SK-N-SH (cell line): ENCODE results near the gene AK5. TPM values are rescaled to one million over a fixed set of nuclear protein-coding genes. Genes with fewer than 3 reads are reported as not detected.

Experiments
- CTCF ChIA-PET: fragments of 300-600, 350-600 bp; formaldehyde crosslinking; extraction: SDS; loops from one replicate; lab custom pipeline; 2021; lab: Yijun Ruan, JAX
- POLR2A ChIA-PET: fragments of 350-600 bp; sonication (Branson Sonifier 250); formaldehyde crosslinking; extraction: SDS; loops from one replicate; lab custom pipeline; 2020; ENCODE audit warnings: antibody characterized with exemption, inconsistent platforms; lab: Yijun Ruan, JAX
- DNase-seq: peaks from one replicate; pipeline ENCODE4 v3.0.0; 2012
- H2AFZ ChIP-seq: fragments of 200-600 bp; sonication (generic); 2 replicates; pipeline ENCODE4 v1.8.1; 2016; ENCODE audit warnings: antibody characterized with exemption, mild to moderate bottlenecking, low read depth
- H3F3A ChIP-seq: fragments of 200-600 bp; sonication (generic); replicated peaks from 2 replicates; pipeline ENCODE3; 2016; ENCODE audit warnings: antibody characterized with exemption, mild to moderate bottlenecking; ENCODE audit not compliant: insufficient read depth
- H3K27ac ChIP-seq, 2 experiments: fragments of 200-500 bp in 1 of 2; fragments of 200-600 bp in 1 of 2; sonication (Bioruptor generic) in 1 of 2; sonication (generic), shearing (Covaris generic) in 1 of 2; 2 replicates each; pipeline versions ENCODE4 v1.5.1 to v1.6.1; 2014 to 2016; ENCODE audit warnings: low read depth in 2 of 2, inconsistent platforms in 1 of 2, low read length in 1 of 2, mild to moderate bottlenecking in 1 of 2, mixed read lengths in 1 of 2
- H3K27me3 ChIP-seq: fragments of 200-600 bp; sonication (generic), shearing (Covaris generic); 2 replicates; pipeline ENCODE4 v1.6.1; 2016; ENCODE audit warnings: mixed run types; ENCODE audit not compliant: insufficient read depth
- H3K36me3 ChIP-seq, 2 experiments: fragments of 200-500 bp in 1 of 2; fragments of 200-600 bp in 1 of 2; sonication (Bioruptor generic) in 1 of 2; sonication (generic) in 1 of 2; replicated peaks in 1 of 2; 2 replicates each; pipeline versions ENCODE3 to v1.5.1; 2014 to 2016; ENCODE audit warnings: low read length in 1 of 2, mild to moderate bottlenecking in 1 of 2; ENCODE audit not compliant: insufficient read depth in 2 of 2, control insufficient read depth in 1 of 2
- H3K4me1 ChIP-seq, 2 experiments: fragments of 200-500 bp in 1 of 2; fragments of 200-600 bp in 1 of 2; sonication (Bioruptor generic) in 1 of 2; sonication (generic), shearing (Covaris generic) in 1 of 2; 2 replicates each; pipeline versions ENCODE4 v1.5.1 to v1.6.1; 2014 to 2016; ENCODE audit warnings: low read depth in 1 of 2, low read length in 1 of 2, mixed run types in 1 of 2; ENCODE audit not compliant: insufficient read depth in 2 of 2, control insufficient read depth in 1 of 2
- H3K4me2 ChIP-seq: fragments of 200-600 bp; sonication (generic), shearing (Covaris generic); 2 replicates; pipeline ENCODE4 v1.6.1; 2017; ENCODE audit warnings: mixed run types
- H3K4me3 ChIP-seq, 2 experiments: fragments of 200-500 bp in 1 of 2; fragments of 200-600 bp in 1 of 2; sonication (Bioruptor generic) in 1 of 2; sonication (generic), shearing (Covaris generic) in 1 of 2; 2 replicates each; pipeline versions ENCODE4 v1.5.1 to v1.8.1; 2014 to 2016; ENCODE audit warnings: low read depth in 2 of 2, inconsistent platforms in 1 of 2, low read length in 1 of 2, mild to moderate bottlenecking in 1 of 2, mixed read lengths in 1 of 2, moderate library complexity in 1 of 2
- H3K79me2 ChIP-seq: fragments of 200-600 bp; sonication (generic); 2 replicates; pipeline ENCODE4 v1.8.1; 2017; ENCODE audit warnings: mild to moderate bottlenecking; ENCODE audit not compliant: insufficient read depth
- H3K9ac ChIP-seq: fragments of 200-600 bp; sonication (generic); 2 replicates; pipeline ENCODE4 v1.6.1; 2017; ENCODE audit warnings: mixed run types
- H3K9me2 ChIP-seq: fragments of 200-600 bp; sonication (generic); 2 replicates; pipeline ENCODE4 v1.6.1; 2017; ENCODE audit warnings: mixed run types
- H3K9me3 ChIP-seq: fragments of 200-600 bp; sonication (generic); 2 replicates; pipeline ENCODE4 v1.6.1; 2017; ENCODE audit warnings: mixed run types, mild to moderate bottlenecking, moderate library complexity
- H4K20me1 ChIP-seq: fragments of 200-600 bp; sonication (generic); 2 replicates; pipeline ENCODE4 v1.6.1; 2017; ENCODE audit warnings: mild to moderate bottlenecking, mixed run types; ENCODE audit not compliant: insufficient read depth
- CHD2 ChIP-seq: fragments of 150-350 bp; IDR thresholded peaks from 2 replicates; pipeline ENCODE4 v1.6.1; 2018; ENCODE audit warnings: low read length; ENCODE audit not compliant: partially characterized antibody
- ELF1 ChIP-seq: IDR thresholded peaks from 2 replicates; pipeline ENCODE4 v1.4.0; 2012
- EP300 ChIP-seq, 2 experiments: IDR thresholded peaks; 2 replicates each; pipeline versions ENCODE4 v1.4.0 to v1.6.1; 2012; ENCODE audit warnings: borderline replicate concordance in 1 of 2, low read depth in 1 of 2, low read length in 1 of 2
- FOSL2 ChIP-seq: IDR thresholded peaks from 2 replicates; pipeline ENCODE4 v1.4.0; 2012; ENCODE audit warnings: low read depth, mild to moderate bottlenecking, moderate library complexity, borderline replicate concordance
- GABPA ChIP-seq: IDR thresholded peaks from 2 replicates; pipeline ENCODE4 v1.4.0; 2012; ENCODE audit warnings: low read depth, mild to moderate bottlenecking
- GATA2 ChIP-seq: sonication (generic); formaldehyde crosslinking; IDR thresholded peaks from 2 replicates; pipeline ENCODE4 v1.5.0; 2020; ENCODE audit warnings: mild to moderate bottlenecking, missing genetic modification reagents
- JUND ChIP-seq: IDR thresholded peaks from 2 replicates; pipeline ENCODE4 v1.4.0; 2012
- NRF1 ChIP-seq: IDR thresholded peaks from 2 replicates; pipeline ENCODE4 v1.6.1; 2012; ENCODE audit warnings: low read depth, mild to moderate bottlenecking, low read length
- POLR2AphosphoS5 ChIP-seq: IDR thresholded peaks from 2 replicates; pipeline ENCODE4 v1.6.1; 2012; ENCODE audit warnings: low read depth, low read length
- RAD21 ChIP-seq: IDR thresholded peaks from 2 replicates; pipeline ENCODE4 v1.6.1; 2012; ENCODE audit warnings: mild to moderate bottlenecking, low read length
- RCOR1 ChIP-seq: fragments of 150-350 bp; IDR thresholded peaks from 2 replicates; pipeline ENCODE4 v1.6.1; 2017; ENCODE audit warnings: antibody characterized with exemption, low read length
- TAF1 ChIP-seq: IDR thresholded peaks from 2 replicates; pipeline ENCODE4 v1.6.1; 2012; ENCODE audit warnings: low read depth, mild to moderate bottlenecking, low read length, moderate library complexity, borderline replicate concordance
- TCF12 ChIP-seq: IDR thresholded peaks from 2 replicates; pipeline ENCODE4 v1.4.0; 2012
- YY1 ChIP-seq: IDR thresholded peaks from 2 replicates; pipeline ENCODE4 v1.4.0; 2012; ENCODE audit warnings: low read depth, mild to moderate bottlenecking
- WGBS: methylation state at CpG from one replicate; pipeline ENCODE4 v1.1.6; 2017; ENCODE audit warnings: low lambda C conversion rate; 5-methylcytosine and 5-hydroxymethylcytosine counted together
- polyA plus RNA-seq, 3 experiments: library from polyadenylated mRNA; depleted of rRNA; stranded (reverse); fragments of >200 nt; gene quantifications; 2 replicates each; pipeline ENCODE4 v1.2.3, GENCODE V29; 2012
- TF ChIP-seq, protein P1 (sequence below): IDR thresholded peaks from 2 replicates; pipeline ENCODE4 v1.4.0; 2012; ENCODE audit warnings: low read depth
- TF ChIP-seq, protein P2 (sequence below): IDR thresholded peaks from 2 replicates; pipeline ENCODE4; 2012
- TF ChIP-seq, protein P3 (sequence below): fragments of 200-600 bp; sonication (generic); IDR thresholded peaks from 2 replicates; pipeline ENCODE4 v1.6.1; 2017; ENCODE audit warnings: antibody characterized with exemption, mild to moderate bottlenecking, moderate library complexity
- TF ChIP-seq, protein P4 (sequence below): IDR thresholded peaks from 2 replicates; pipeline ENCODE4 v1.4.0; 2012; ENCODE audit warnings: low read depth, borderline replicate concordance
- TF ChIP-seq, protein P5 (sequence below): IDR thresholded peaks from 2 replicates; pipeline ENCODE4 v1.6.1; 2012; ENCODE audit warnings: mild to moderate bottlenecking, low read depth, low read length, moderate library complexity

AK5 gene
- polyA plus RNA-seq, 1 of the 3 experiments (the other 2 are of a cell fraction), result 22.9 TPM

DNA sequence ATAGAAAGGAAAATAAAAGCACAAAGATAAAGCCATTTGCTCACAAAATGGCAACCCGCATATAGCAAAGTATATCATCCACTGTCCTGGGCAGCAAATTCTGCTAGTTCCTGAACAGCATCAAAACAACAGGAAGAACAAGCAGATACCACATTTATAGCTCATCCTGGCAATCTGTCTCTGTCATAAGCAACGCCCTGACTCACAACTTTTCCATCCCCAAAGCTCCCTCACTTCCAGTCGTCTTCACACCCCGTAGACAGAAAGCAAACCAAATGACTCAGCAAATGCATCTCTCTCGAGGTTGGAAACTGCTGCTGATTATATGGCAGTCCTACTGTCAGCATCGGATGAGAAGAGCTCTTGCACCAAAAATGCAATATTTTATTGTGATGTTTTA is 65.8 kb downstream of the AK5 start:
- TF ChIP-seq CHD2 (no peak), YY1 (peak; percentile 76; the same call in 1 of the 2 replicates), JUND (peak; percentile 77), FOSL2 (peak; percentile 82), RAD21 (no peak), TAF1 (peak; percentile 39; the same call in 1 of the 2 replicates), RCOR1 (no peak), NRF1 (no peak), GATA2 (CRISPR knock-in tag) (no peak), POLR2AphosphoS5 (peak; percentile 48; the same call in 1 of the 2 replicates), ELF1 (peak; percentile 54; the same call in 1 of the 2 replicates), EP300 (IDR thresholded peaks at IDR 0.05; ENCODE audit: borderline replicate concordance in 1 of 2, low read depth in 1 of 2, low read length in 1 of 2) (peak in 1 of 2 experiments; percentile 61; a peak in 1 of 4 replicates), GABPA (0 out of 2 replicates have a peak, but pooled peaks have one; percentile 7), TCF12 (peak; percentile 68)
- TF ChIP-seq, protein P1, sequence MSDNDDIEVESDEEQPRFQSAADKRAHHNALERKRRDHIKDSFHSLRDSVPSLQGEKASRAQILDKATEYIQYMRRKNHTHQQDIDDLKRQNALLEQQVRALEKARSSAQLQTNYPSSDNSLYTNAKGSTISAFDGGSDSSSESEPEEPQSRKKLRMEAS, result peak; percentile 79
- TF ChIP-seq, protein P2, sequence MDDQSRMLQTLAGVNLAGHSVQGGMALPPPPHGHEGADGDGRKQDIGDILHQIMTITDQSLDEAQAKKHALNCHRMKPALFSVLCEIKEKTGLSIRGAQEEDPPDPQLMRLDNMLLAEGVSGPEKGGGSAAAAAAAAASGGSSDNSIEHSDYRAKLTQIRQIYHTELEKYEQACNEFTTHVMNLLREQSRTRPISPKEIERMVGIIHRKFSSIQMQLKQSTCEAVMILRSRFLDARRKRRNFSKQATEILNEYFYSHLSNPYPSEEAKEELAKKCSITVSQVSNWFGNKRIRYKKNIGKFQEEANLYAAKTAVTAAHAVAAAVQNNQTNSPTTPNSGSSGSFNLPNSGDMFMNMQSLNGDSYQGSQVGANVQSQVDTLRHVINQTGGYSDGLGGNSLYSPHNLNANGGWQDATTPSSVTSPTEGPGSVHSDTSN, result peak; percentile 93
- TF ChIP-seq, protein P3, sequence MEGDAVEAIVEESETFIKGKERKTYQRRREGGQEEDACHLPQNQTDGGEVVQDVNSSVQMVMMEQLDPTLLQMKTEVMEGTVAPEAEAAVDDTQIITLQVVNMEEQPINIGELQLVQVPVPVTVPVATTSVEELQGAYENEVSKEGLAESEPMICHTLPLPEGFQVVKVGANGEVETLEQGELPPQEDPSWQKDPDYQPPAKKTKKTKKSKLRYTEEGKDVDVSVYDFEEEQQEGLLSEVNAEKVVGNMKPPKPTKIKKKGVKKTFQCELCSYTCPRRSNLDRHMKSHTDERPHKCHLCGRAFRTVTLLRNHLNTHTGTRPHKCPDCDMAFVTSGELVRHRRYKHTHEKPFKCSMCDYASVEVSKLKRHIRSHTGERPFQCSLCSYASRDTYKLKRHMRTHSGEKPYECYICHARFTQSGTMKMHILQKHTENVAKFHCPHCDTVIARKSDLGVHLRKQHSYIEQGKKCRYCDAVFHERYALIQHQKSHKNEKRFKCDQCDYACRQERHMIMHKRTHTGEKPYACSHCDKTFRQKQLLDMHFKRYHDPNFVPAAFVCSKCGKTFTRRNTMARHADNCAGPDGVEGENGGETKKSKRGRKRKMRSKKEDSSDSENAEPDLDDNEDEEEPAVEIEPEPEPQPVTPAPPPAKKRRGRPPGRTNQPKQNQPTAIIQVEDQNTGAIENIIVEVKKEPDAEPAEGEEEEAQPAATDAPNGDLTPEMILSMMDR, result no peak
- TF ChIP-seq, protein P4, sequence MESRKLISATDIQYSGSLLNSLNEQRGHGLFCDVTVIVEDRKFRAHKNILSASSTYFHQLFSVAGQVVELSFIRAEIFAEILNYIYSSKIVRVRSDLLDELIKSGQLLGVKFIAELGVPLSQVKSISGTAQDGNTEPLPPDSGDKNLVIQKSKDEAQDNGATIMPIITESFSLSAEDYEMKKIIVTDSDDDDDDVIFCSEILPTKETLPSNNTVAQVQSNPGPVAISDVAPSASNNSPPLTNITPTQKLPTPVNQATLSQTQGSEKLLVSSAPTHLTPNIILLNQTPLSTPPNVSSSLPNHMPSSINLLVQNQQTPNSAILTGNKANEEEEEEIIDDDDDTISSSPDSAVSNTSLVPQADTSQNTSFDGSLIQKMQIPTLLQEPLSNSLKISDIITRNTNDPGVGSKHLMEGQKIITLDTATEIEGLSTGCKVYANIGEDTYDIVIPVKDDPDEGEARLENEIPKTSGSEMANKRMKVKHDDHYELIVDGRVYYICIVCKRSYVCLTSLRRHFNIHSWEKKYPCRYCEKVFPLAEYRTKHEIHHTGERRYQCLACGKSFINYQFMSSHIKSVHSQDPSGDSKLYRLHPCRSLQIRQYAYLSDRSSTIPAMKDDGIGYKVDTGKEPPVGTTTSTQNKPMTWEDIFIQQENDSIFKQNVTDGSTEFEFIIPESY, result 0 out of 2 replicates have a peak, but pooled peaks have one; percentile 47
- TF ChIP-seq, protein P5, sequence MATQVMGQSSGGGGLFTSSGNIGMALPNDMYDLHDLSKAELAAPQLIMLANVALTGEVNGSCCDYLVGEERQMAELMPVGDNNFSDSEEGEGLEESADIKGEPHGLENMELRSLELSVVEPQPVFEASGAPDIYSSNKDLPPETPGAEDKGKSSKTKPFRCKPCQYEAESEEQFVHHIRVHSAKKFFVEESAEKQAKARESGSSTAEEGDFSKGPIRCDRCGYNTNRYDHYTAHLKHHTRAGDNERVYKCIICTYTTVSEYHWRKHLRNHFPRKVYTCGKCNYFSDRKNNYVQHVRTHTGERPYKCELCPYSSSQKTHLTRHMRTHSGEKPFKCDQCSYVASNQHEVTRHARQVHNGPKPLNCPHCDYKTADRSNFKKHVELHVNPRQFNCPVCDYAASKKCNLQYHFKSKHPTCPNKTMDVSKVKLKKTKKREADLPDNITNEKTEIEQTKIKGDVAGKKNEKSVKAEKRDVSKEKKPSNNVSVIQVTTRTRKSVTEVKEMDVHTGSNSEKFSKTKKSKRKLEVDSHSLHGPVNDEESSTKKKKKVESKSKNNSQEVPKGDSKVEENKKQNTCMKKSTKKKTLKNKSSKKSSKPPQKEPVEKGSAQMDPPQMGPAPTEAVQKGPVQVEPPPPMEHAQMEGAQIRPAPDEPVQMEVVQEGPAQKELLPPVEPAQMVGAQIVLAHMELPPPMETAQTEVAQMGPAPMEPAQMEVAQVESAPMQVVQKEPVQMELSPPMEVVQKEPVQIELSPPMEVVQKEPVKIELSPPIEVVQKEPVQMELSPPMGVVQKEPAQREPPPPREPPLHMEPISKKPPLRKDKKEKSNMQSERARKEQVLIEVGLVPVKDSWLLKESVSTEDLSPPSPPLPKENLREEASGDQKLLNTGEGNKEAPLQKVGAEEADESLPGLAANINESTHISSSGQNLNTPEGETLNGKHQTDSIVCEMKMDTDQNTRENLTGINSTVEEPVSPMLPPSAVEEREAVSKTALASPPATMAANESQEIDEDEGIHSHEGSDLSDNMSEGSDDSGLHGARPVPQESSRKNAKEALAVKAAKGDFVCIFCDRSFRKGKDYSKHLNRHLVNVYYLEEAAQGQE, result peak; percentile 47; the same call in 1 of the 2 replicates
- Histone ChIP-seq H3K9me3 (no peaks in the 10 kb centered on the region), H4K20me1 (no peaks in the 10 kb centered on the region), H3K9ac (peak overlapping the region; percentile 7; the same call in 1 of the 2 replicates), H3K27me3 (no peaks in the 10 kb centered on the region), H3K4me2 (peak overlapping the region; percentile 20; the same call in 1 of the 2 replicates), H3K4me1 (peaks cover 3% of the 10 kb centered on the region in 2 experiments; a peak in 2 of 4 replicates), H3K36me3 (no peaks in the 10 kb centered on the region), H3K27ac (peak overlapping the region; percentile 48 to 58), H3K79me2 (no peaks in the 10 kb centered on the region), H2AFZ (peak overlapping the region; percentile 60), H3F3A (peaks cover 3% of the 10 kb centered on the region), H3K9me2 (no peaks in the 10 kb centered on the region), H3K4me3 (no peak overlapping the region)
- no peak for DNase-seq
- WGBS, result 36% methylated on average over 6 of the region's 6 CpGs
- CTCF ChIA-PET, result no interaction called here
- POLR2A ChIA-PET, result no interaction called here
